ENCODE measurements around the gene SFN. TPM values are rescaled to one million over a fixed set of nuclear protein-coding genes. Genes with fewer than 3 reads are reported as not detected.
A peak's percentile ranks its signal among the peaks of the same experiment; 100 is the strongest.
"Not testable (repeated sequence)": the region's sequence is repeated elsewhere in the genome, so short reads cannot be mapped to it uniquely, and the experiment has no call there.

SFN gene
- polyA plus RNA-seq, 6 donors from 2014 or later: not detected

DNA sequence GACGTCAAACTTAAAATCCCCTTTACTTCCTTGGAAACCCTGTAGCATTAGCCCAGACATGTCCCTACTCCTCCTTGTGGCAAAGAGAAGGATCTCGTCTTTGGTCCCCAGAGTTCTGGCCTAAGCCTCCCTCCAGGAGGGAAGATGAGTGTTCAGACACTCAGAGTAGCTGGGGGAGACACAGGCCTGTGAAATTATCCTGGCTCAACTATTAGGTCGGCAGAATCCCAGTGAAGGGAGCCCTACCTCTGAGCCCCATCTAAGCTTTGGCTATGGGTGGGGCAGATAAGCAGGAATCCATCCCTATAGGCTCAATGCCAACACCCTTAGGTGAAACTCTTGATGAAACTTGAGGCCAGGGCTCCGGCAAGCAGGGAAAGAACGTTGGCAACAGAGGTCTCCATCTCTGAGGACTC, 1.7 kb upstream of the SFN start:
- DNase-seq: no peak
- Mint-ChIP-seq H3K27me3 (no peaks in the 10 kb centered on the region), H3K4me1 (peaks cover 17 to 37% (median 23%) of the 10 kb centered on the region in 3 donors), H3K27ac (no peak overlapping the region), H3K4me3 (peak overlapping the region in 2 of 8 donors; percentile 20 to 88), H3K9me3 (no peaks in the 10 kb centered on the region), H3K36me3 (no peaks in the 10 kb centered on the region)
- ATAC-seq (ENCODE audit: low read depth in 2 of 2): no peak

DNA sequence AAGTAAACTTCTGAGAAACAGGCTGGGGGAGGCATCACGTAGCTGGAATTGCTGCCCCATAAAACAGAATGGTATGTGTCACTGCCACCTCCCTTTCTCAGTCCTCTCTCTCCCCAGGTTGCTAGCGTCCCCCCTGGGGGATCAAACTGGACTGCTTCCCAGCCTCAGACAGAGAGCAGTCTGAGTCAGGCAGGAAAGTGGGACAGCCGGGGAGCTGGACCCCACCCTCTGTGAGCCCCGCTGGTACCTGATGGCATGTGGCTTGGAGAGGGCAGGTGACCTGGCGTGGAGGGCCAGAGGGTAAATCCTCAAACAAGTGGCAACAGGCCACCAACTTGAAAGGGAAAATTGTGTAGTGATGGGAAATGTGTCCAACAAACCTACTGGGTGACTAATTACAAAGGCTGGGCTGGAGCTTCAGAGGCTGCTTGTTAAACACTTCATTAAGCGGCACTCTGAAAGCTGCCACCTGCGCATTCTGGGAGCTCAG, 1.0 kb upstream of the SFN start:
- H3K27me3 Mint-ChIP-seq: no peaks in the 10 kb centered on the region

DNA sequence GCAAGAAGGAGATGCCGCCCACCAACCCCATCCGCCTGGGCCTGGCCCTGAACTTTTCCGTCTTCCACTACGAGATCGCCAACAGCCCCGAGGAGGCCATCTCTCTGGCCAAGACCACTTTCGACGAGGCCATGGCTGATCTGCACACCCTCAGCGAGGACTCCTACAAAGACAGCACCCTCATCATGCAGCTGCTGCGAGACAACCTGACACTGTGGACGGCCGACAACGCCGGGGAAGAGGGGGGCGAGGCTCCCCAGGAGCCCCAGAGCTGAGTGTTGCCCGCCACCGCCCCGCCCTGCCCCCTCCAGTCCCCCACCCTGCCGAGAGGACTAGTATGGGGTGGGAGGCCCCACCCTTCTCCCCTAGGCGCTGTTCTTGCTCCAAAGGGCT, 732 bp downstream of the SFN start:
- ATAC-seq (ENCODE audit: low read depth in 2 of 2) (no peak), DNase-seq (no peak)
- H3K27ac Mint-ChIP-seq: peak overlapping the region in 2 of 6 donors; percentile 81 to 89
- no peaks in the 10 kb centered on the region for H3K9me3 Mint-ChIP-seq
- H3K27me3 Mint-ChIP-seq: no peaks in the 10 kb centered on the region
- H3K36me3 Mint-ChIP-seq: no peaks in the 10 kb centered on the region
- H3K4me3 Mint-ChIP-seq: peak overlapping the region; percentile 87 to 100 (median 95)
- peaks cover 17 to 37% (median 23%) of the 10 kb centered on the region in 3 donors for H3K4me1 Mint-ChIP-seq

More for the DNA sequence above, 1.0 kb upstream of the SFN start:
- no peak for DNase-seq
- Mint-ChIP-seq H3K4me3 (peak overlapping the region in 5 of 8 donors; percentile 19 to 88 (median 74)), H3K27ac (no peak overlapping the region), H3K9me3 (no peaks in the 10 kb centered on the region), H3K4me1 (peaks cover 17 to 37% (median 23%) of the 10 kb centered on the region in 3 donors), H3K36me3 (no peaks in the 10 kb centered on the region)
- ATAC-seq (ENCODE audit: low read depth in 2 of 2): no peak

DNA sequence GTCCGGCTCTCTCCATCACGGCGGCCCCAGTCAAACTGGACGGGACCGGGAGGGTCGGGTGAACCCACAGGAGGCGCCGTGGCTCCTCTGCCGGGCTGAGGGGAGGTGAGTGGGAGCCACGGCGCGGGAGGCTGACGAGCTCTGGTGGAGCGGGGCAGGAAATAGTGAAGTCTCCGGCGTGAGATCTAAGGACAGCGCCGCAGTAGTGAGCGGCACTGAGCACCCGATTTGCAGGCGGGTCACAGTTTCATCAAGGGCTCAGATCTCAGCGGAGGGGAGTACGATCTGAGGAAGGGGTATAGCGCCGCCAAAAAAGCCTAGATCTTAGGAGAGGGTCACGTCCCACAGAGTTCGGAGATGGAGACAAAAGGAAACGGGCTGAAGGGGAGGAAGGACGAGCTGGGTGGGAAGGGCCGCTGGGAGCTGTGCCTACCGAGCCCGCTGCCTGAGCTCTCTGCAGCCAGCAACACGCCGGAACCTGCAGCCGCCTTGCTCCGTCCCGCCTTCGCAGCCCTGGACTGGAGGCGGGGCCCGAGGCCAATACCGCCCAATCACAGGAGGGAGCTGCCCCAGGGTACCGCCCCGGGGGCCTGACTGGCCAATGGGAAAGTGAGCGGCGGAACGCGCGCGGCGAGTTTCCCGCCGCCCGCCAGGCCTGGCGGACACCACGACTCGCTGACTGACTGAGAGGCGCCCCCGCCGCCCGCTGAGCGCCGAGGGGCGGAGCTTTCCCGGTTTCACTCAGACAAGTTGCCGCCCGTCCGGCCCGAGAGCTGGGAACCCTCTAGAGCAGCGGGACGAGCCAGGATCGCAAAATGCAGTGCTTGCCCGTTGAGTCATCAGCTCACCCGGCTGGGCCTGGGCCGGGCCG, 1.9 kb downstream of the SFN start:
- H3K27ac Mint-ChIP-seq: peak overlapping the region; percentile 81 to 99 (median 94)
- no peaks in the 10 kb centered on the region for H3K9me3 Mint-ChIP-seq
- H3K36me3 Mint-ChIP-seq: no peaks in the 10 kb centered on the region
- peak overlapping the region; percentile 87 to 100 (median 95) for H3K4me3 Mint-ChIP-seq
- peak; percentile 90 to 92 for ATAC-seq (ENCODE audit: low read depth in 2 of 2)
- peak; percentile 97 for DNase-seq
- peaks cover 17 to 37% (median 23%) of the 10 kb centered on the region in 3 donors for H3K4me1 Mint-ChIP-seq
- H3K27me3 Mint-ChIP-seq: no peaks in the 10 kb centered on the region

DNA sequence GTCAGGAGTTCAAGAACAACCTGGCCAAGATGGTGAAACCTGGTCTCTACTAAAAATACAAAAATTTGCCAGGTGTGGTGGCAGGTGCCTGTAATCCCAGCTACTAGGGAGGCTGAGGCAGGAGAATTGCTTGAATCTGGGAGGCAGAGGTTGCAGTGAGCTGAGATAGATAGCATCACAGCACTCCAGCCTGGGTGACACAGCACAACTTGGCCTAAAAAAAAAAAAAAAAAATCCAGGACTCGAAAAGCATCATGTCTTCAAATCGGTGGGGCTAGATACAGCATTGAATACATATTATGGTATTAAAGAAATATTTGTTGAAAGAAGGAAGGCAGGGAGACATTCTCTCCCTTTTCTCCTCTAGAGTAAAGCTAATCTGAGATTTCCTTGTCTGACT, 10.1 kb downstream of the SFN start:
- DNase-seq; H3K27me3 Mint-ChIP-seq; H3K9me3 Mint-ChIP-seq; H3K4me1 Mint-ChIP-seq; H3K36me3 Mint-ChIP-seq; ATAC-seq (ENCODE audit: low read depth in 2 of 2): not testable (repeated sequence)
- Mint-ChIP-seq H3K4me3 (peak overlapping the region in 1 of 8 donors; percentile 42), H3K27ac (peak overlapping the region in 1 of 6 donors; percentile 16)

DNA sequence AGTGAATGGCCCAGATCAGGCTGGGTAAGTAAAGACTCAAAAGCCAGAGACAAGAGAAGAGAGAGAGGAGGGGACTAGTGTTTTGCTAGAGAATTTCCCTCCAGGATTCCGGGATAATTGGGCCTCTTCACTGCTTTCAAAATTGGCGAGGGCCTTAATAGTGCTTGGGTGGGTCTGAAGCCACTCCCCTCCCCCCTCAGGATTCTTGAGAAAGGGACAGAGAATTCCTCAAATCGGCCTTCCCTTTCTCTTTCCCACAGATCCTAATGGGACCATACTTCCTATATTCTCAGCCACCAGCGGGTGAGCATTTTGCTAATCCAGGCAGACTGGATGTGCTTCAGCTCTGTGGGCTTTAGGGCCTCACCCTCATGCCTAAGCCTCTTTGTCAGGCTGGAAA, 11.9 kb downstream of the SFN start:
- ATAC-seq (ENCODE audit: low read depth in 2 of 2) (no peak), DNase-seq (no peak)
- Mint-ChIP-seq H3K27ac (peak overlapping the region in 1 of 6 donors; percentile 84), H3K27me3 (no peaks in the 10 kb centered on the region), H3K4me1 (peaks cover 0 to 7% (median 0%) of the 10 kb centered on the region in 3 donors), H3K36me3 (no peaks in the 10 kb centered on the region), H3K4me3 (no peak overlapping the region), H3K9me3 (no peaks in the 10 kb centered on the region)

DNA sequence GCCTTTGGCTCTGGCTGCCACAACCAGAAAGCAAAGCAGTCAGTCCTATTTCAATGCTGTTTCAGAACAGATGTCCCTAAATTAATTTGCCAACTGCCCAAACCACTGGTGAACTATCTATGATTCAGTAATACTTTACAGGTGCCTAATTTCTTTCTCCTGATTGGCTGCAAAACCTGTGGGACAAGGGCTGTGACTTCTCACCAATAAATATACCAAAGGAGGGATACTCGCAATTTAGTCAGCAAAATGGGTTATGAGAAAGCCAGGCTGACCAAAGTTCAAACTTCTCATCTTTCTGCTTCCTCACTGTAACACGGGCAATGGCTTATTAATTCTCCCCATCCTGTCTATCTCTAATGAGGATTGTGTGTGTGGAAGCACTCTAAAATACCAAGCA, 14.4 kb downstream of the SFN start:
- H3K27me3 Mint-ChIP-seq: no peaks in the 10 kb centered on the region
- H3K4me3 Mint-ChIP-seq: no peak overlapping the region
- H3K9me3 Mint-ChIP-seq: no peaks in the 10 kb centered on the region
- ATAC-seq (ENCODE audit: low read depth in 2 of 2) (no peak), DNase-seq (no peak)
- H3K27ac Mint-ChIP-seq: no peak overlapping the region
- H3K36me3 Mint-ChIP-seq: peaks cover 2 to 4% of the 10 kb centered on the region in 2 donors
- peaks cover 4 to 7% (median 4%) of the 10 kb centered on the region in 3 donors for H3K4me1 Mint-ChIP-seq

DNA sequence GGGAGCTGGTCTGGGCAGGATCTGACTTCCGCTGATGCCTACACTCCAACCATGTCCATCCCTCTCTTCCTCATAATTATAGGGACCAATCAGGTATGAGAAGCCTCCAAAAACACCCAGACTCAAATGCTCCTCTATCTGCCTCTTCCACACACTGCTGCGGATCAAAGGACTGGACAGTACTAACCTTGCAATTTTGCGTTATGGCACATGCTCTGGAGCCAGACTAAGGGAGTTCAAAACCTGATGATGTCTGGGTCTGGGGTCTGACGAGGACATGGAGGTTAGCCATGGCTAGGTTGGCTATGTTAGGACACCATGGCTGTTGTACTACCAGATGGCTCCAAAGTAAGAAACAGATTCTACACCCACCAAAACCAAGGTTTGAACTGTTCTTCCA, 16.8 kb downstream of the SFN start:
- Mint-ChIP-seq H3K4me3 (no peak overlapping the region), H3K36me3 (peaks cover 13 to 24% of the 10 kb centered on the region in 2 donors), H3K4me1 (peaks cover 11 to 13% (median 12%) of the 10 kb centered on the region in 3 donors), H3K27me3 (no peaks in the 10 kb centered on the region), H3K9me3 (no peaks in the 10 kb centered on the region), H3K27ac (no peak overlapping the region)
- ATAC-seq (ENCODE audit: low read depth in 2 of 2): no peak
- DNase-seq: no peak

DNA sequence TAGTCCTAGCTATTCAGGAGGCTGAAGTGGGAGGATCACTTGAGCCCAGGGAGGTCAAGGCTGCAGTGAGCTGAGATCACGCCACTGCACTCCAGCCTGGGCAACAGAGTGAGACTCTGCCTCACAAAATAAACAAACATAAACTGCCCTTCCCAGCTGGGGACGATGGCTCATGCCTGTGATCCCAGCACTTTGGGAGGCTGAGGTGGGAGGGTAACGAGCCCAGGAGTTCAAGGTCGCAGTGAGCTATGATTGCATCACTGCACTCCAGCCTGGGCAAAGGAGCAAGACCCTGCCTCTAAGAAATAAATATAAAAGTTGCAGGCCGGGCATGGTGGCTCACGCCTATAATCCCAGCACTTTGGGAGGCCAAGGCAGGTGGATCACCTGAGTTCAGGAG, 18.7 kb downstream of the SFN start:
- Mint-ChIP-seq H3K4me1 (peaks cover 13 to 17% (median 15%) of the 10 kb centered on the region in 3 donors), H3K36me3 (peaks cover 13 to 30% of the 10 kb centered on the region in 2 donors)
- not testable (repeated sequence) for H3K4me3 Mint-ChIP-seq; H3K27ac Mint-ChIP-seq; H3K27me3 Mint-ChIP-seq; H3K9me3 Mint-ChIP-seq; DNase-seq; ATAC-seq (ENCODE audit: low read depth in 2 of 2)

DNA sequence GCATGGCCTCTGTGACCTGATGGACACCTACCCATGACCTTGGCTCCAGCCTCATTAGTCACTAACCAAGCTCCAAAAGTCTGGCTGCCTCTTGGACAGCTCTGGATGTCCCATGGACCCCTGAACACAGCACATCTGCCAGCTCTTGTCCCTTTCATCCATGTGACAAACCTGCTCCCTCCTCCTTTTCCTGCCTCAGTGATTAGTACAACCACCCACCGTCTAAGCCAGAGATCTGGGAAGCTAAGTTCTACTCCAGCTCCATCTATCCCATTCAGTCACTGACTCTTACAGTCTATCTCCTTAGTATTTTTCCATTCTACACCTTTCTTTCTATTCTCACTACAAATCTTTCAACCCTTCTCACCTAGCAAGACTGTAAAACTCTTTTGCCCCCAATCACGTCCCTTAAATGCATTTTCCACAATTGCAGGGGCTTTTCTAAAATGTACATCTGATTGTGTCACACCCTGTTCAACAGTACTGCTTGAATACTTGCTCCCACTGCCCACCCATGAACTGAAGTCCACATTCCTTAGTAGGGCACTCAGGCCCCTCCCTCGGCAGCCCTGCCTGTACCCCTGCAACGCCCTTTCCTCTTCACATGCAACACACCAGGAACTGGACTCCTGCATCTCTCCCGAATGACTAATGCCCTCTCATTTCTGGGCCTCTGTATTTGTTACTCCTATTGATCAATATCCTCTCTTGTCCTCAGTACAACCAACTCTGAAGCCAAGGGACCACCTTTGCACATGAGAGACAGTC, 19.9 kb downstream of the SFN start:
- no peaks in the 10 kb centered on the region for H3K27me3 Mint-ChIP-seq
- H3K9me3 Mint-ChIP-seq: no peaks in the 10 kb centered on the region
- DNase-seq: no peak
- ATAC-seq (ENCODE audit: low read depth in 2 of 2): no peak
- H3K36me3 Mint-ChIP-seq: peaks cover 13 to 30% of the 10 kb centered on the region in 2 donors
- H3K4me1 Mint-ChIP-seq: peaks cover 13 to 20% (median 17%) of the 10 kb centered on the region in 3 donors
- H3K4me3 Mint-ChIP-seq: no peak overlapping the region
- H3K27ac Mint-ChIP-seq: no peak overlapping the region

DNA sequence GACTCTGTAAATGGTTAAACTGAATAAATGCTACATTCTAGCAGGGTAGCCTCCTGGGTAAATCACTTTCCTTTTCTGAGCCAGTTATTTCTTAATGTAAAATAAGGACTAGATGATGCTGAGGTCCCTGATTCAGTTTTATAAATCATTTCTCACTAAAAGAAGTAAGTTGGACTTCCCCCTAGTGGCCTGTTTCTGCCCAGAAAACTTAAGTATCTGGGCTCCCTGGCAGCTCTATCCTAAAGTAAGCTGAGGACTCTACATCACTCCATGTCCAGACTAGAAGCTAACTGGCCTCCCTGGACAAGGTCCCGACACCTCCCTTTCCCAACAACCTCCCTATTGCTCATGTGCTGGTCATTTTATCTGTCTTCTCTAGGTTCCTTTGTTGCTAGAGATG, 24.2 kb downstream of the SFN start:
- Mint-ChIP-seq H3K4me1 (peaks cover 30 to 45% (median 40%) of the 10 kb centered on the region in 3 donors), H3K4me3 (peak overlapping the region in 3 of 8 donors; percentile 63 to 87 (median 83)), H3K27me3 (no peaks in the 10 kb centered on the region), H3K36me3 (peaks cover 9 to 37% of the 10 kb centered on the region in 2 donors), H3K27ac (peak overlapping the region in 1 of 6 donors; percentile 65), H3K9me3 (no peaks in the 10 kb centered on the region)
- DNase-seq: no peak
- no peak for ATAC-seq (ENCODE audit: low read depth in 2 of 2)

DNA sequence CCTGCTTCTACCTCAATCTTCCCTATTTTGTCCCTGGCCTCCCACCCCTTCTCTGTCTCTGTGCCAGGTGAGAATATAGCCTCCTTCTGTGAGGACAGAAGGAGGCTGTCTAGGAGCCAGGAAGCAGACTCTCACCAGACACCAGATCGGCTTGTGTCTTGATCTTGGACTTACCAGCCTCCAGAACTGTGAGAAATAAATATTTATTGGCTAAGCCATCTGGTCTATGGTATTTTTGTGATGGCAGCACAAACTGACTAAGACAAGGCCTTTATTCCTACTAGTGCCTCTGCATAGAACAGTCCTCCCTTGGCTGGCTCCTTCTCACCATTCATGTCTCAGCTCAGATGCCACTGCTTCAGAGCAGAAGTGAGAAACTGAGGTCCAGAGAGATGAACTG, 25.3 kb downstream of the SFN start:
- DNase-seq (no peak), ATAC-seq (ENCODE audit: low read depth in 2 of 2) (no peak)
- H3K4me3 Mint-ChIP-seq: peak overlapping the region in 7 of 8 donors; percentile 53 to 97 (median 93)
- H3K36me3 Mint-ChIP-seq: peaks cover 1 to 26% of the 10 kb centered on the region in 2 donors
- peak overlapping the region in 4 of 6 donors; percentile 49 to 94 (median 84) for H3K27ac Mint-ChIP-seq
- H3K9me3 Mint-ChIP-seq: no peaks in the 10 kb centered on the region
- no peaks in the 10 kb centered on the region for H3K27me3 Mint-ChIP-seq
- H3K4me1 Mint-ChIP-seq: peaks cover 27 to 41% (median 37%) of the 10 kb centered on the region in 3 donors
